ENCODE data around the gene SPR. TPM values are rescaled to one million over a fixed set of nuclear protein-coding genes. Genes with fewer than 3 reads are reported as not detected.

The SPR gene
- polyA plus RNA-seq, 1 of the 3 experiments (the other 2 are of a cell fraction): 25.7 TPM

DNA sequence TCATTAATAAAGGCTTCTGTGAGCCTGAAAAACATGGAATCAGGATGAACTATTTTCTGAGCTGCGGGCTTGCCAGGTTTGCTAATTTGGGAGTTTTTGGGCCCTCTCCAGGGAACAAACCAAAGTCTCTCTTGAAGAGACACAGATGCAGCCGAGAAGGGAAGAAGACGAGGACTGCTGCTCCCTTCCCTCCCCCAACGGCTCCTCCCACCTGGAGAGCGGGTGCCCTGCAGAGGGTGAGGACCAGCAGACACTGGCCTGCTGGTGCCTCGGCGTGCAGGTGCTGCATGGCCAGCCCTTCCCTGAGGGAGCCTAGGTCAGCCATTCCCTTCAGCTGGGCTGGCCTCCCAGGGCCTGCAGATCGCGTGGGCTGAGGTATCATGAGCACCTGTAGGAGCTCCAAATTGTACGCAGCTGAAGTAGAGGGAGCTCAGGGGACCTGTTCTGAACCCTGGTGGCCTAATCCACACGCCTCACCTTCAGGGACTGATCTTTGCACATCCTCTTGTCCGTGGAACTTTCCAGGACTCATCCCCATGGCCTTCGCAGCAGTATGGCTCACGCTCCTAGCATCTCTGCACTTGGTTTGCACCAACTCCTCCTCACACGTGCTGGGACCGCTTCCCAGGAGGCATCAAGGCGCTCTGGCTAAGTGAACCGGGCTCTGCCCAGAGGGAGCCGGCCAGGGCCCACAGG is 49.6 kb downstream of the SPR start:
- no peaks in the 10 kb centered on the region for H3K27me3 ChIP-seq (ENCODE audit: insufficient read depth)
- H3K4me1 ChIP-seq (ENCODE audit: control insufficient read depth in 1 of 2, insufficient read depth in 2 of 2, low read depth in 1 of 2, low read length in 1 of 2): peaks cover 3 to 15% of the 10 kb centered on the region in 2 experiments; a peak in 1 of 4 replicates
- no peak overlapping the region for H3K4me2 ChIP-seq
- no peak overlapping the region for H3K4me3 ChIP-seq (ENCODE audit: low read depth in 2 of 2, low read length in 1 of 2)
- no peaks in the 10 kb centered on the region for H3K9me3 ChIP-seq
- H3K27ac ChIP-seq (ENCODE audit: low read depth in 2 of 2, low read length in 1 of 2): no peak overlapping the region
- no peak overlapping the region for H3K9ac ChIP-seq
- no peak for DNase-seq
- no peaks in the 10 kb centered on the region for H3K9me2 ChIP-seq
- H3F3A ChIP-seq (replicated peaks; ENCODE audit: insufficient read depth): no peaks in the 10 kb centered on the region
- 77% methylated on average over 17 of the region's 19 CpGs for WGBS (ENCODE audit: low lambda C conversion rate)
- H2AFZ ChIP-seq (ENCODE audit: low read depth): no peak overlapping the region
- TF ChIP-seq EP300 (IDR thresholded peaks at IDR 0.05; ENCODE audit: borderline replicate concordance in 1 of 2, low read depth in 1 of 2, low read length in 1 of 2) (no peak), FOXM1 (IDR thresholded peaks at IDR 0.05; ENCODE audit: low read depth) (no peak), EZH2phosphoT487 (IDR thresholded peaks at IDR 0.05; ENCODE audit: borderline replicate concordance, low read depth) (no peak), RCOR1 (IDR thresholded peaks at IDR 0.05; ENCODE audit: low read length) (no peak)
- TF ChIP-seq, protein P1, sequence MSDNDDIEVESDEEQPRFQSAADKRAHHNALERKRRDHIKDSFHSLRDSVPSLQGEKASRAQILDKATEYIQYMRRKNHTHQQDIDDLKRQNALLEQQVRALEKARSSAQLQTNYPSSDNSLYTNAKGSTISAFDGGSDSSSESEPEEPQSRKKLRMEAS (IDR thresholded peaks at IDR 0.05; ENCODE audit: low read depth): no peak
- no peaks in the 10 kb centered on the region for H3K79me2 ChIP-seq (ENCODE audit: insufficient read depth)
- H3K36me3 ChIP-seq (replicated peaks in 1 of 2; ENCODE audit: control insufficient read depth in 1 of 2, insufficient read depth in 2 of 2, low read length in 1 of 2): no peaks in the 10 kb centered on the region
- ChIA-PET CTCF (interaction anchor here (1.4 to 5.3 kb wide), 3 partner anchors 37 to 241 kb away, joined by 4 to 36 read pairs (median 8); no protein-coding TSS in a partner anchor), POLR2A (no interaction called here)
- H4K20me1 ChIP-seq (ENCODE audit: insufficient read depth): no peaks in the 10 kb centered on the region

DNA sequence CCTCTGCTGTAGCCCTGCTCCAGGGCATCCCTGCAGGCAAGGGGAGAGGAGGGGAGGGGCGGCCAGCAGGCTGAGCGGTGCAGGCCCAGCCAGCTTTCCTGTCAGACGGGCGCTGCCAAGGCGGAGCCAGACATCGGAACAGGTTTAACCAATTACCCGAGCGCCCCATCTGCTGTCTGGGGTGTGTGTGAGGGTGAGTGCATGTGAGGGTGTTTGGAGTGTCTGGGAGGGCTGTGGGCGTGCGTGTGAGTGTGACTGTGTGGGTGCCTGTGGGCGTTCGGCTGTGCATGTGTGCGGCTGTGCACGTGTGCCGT is 50.1 kb downstream of the SPR start:
- no peaks in the 10 kb centered on the region for H3K79me2 ChIP-seq (ENCODE audit: insufficient read depth)
- no peak overlapping the region for H2AFZ ChIP-seq (ENCODE audit: low read depth)
- H3K9me3 ChIP-seq: no peaks in the 10 kb centered on the region
- no peaks in the 10 kb centered on the region for H3F3A ChIP-seq (replicated peaks; ENCODE audit: insufficient read depth)
- peaks cover 0 to 11% of the 10 kb centered on the region in 2 experiments; a peak in 1 of 4 replicates for H3K4me1 ChIP-seq (ENCODE audit: control insufficient read depth in 1 of 2, insufficient read depth in 2 of 2, low read depth in 1 of 2, low read length in 1 of 2)
- no peaks in the 10 kb centered on the region for H3K9me2 ChIP-seq
- no peak overlapping the region for H3K4me2 ChIP-seq
- no peaks in the 10 kb centered on the region for H4K20me1 ChIP-seq (ENCODE audit: insufficient read depth)
- peak; percentile 65 for DNase-seq
- no peak overlapping the region for H3K4me3 ChIP-seq (ENCODE audit: low read depth in 2 of 2, low read length in 1 of 2)
- no peaks in the 10 kb centered on the region for H3K36me3 ChIP-seq (replicated peaks in 1 of 2; ENCODE audit: control insufficient read depth in 1 of 2, insufficient read depth in 2 of 2, low read length in 1 of 2)
- no peak overlapping the region for H3K9ac ChIP-seq
- no peak overlapping the region for H3K27ac ChIP-seq (ENCODE audit: low read depth in 2 of 2, low read length in 1 of 2)
- POLR2A ChIA-PET: no interaction called here
- WGBS (ENCODE audit: low lambda C conversion rate): 55% methylated on average over 7 of the region's 15 CpGs
- H3K27me3 ChIP-seq (ENCODE audit: insufficient read depth): no peaks in the 10 kb centered on the region
- CTCF ChIA-PET: interaction anchor here (1.4 to 5.3 kb wide), 3 partner anchors 36 to 240 kb away, joined by 4 to 36 read pairs (median 8); no protein-coding TSS in a partner anchor
- TF ChIP-seq EZH2phosphoT487 (IDR thresholded peaks at IDR 0.05; ENCODE audit: borderline replicate concordance, low read depth) (no peak), ELF1 (IDR thresholded peaks at IDR 0.05) (no peak)
- TF ChIP-seq, protein P2, sequence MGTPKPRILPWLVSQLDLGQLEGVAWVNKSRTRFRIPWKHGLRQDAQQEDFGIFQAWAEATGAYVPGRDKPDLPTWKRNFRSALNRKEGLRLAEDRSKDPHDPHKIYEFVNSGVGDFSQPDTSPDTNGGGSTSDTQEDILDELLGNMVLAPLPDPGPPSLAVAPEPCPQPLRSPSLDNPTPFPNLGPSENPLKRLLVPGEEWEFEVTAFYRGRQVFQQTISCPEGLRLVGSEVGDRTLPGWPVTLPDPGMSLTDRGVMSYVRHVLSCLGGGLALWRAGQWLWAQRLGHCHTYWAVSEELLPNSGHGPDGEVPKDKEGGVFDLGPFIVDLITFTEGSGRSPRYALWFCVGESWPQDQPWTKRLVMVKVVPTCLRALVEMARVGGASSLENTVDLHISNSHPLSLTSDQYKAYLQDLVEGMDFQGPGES (IDR thresholded peaks at IDR 0.05; ENCODE audit: low read depth, low read length): no peak
- TF ChIP-seq, protein P3, sequence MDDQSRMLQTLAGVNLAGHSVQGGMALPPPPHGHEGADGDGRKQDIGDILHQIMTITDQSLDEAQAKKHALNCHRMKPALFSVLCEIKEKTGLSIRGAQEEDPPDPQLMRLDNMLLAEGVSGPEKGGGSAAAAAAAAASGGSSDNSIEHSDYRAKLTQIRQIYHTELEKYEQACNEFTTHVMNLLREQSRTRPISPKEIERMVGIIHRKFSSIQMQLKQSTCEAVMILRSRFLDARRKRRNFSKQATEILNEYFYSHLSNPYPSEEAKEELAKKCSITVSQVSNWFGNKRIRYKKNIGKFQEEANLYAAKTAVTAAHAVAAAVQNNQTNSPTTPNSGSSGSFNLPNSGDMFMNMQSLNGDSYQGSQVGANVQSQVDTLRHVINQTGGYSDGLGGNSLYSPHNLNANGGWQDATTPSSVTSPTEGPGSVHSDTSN (IDR thresholded peaks at IDR 0.05): no peak
